Breast epithelium (tissue), 4 donors: ENCODE data around the gene METTL24. TPM values are rescaled to one million over a fixed set of nuclear protein-coding genes. Genes with fewer than 3 reads are reported as not detected.
"Not testable (repeated sequence)": the region's sequence is repeated elsewhere in the genome, so short reads cannot be mapped to it uniquely, and the experiment has no call there.

Source experiments
- DNase-seq, 2 donors: peaks; one replicate each; pipeline ENCODE4 v3.0.0-alpha.2; 2019; ENCODE audit warnings: low spot score in 2 of 2
- H3K27ac ChIP-seq, 2 donors: fragments of 200-600 bp; sonication (generic) in 1 of 2; one replicate each; pipeline ENCODE4 v1.5.1; 2016 to 2019; ENCODE audit warnings: mild to moderate bottlenecking in 1 of 2
- H3K27me3 ChIP-seq, 2 donors: fragments of 200-600 bp; sonication (generic) in 1 of 2; one replicate each; pipeline versions ENCODE4 v1.5.1 to v1.6.0; 2017 to 2019; ENCODE audit warnings: control low read depth in 1 of 2, mild to moderate bottlenecking in 1 of 2
- H3K36me3 ChIP-seq: fragments of 200-600 bp; one replicate; pipeline ENCODE4 v1.5.1; 2019
- H3K4me1 ChIP-seq, 2 donors: fragments of 200-600 bp; sonication (generic); one replicate each; pipeline ENCODE4 v1.5.1; 2016 to 2019; ENCODE audit warnings: control low read depth in 1 of 2
- H3K4me3 ChIP-seq, 3 donors: fragments of 200-600 bp; sonication (generic); 1 replicate in 2 of 3; 2 replicates in 1 of 3; pipeline ENCODE4 v1.5.1; 2016 to 2019; ENCODE audit warnings: mild to moderate bottlenecking in 3 of 3, moderate library complexity in 2 of 3
- H3K9me3 ChIP-seq, 2 donors: fragments of 200-600 bp; sonication (generic) in 1 of 2; one replicate each; pipeline ENCODE4 v1.5.1; 2016 to 2019; ENCODE audit warnings: control low read depth in 1 of 2
- POLR2A ChIP-seq: fragments of 450-650 bp; IDR thresholded peaks from one replicate; pipeline ENCODE4 v1.6.1; 2016; ENCODE audit warnings: antibody characterized with exemption, mild to moderate bottlenecking, moderate library complexity
- POLR2AphosphoS5 ChIP-seq, 3 donors: sonication (generic); formaldehyde crosslinking; IDR thresholded peaks; one replicate each; pipeline ENCODE4 v1.6.1; 2017; ENCODE audit warnings: antibody characterized with exemption in 3 of 3
- intact Hi-C: fragments of 100-400 bp; cut with DNase I; formaldehyde crosslinking; loops from one replicate; pipeline ENCODE4 v1.15.1; 2023; ENCODE audit warnings: low total_unique reads
- total RNA-seq, 3 donors: library from RNA; depleted of rRNA; stranded (reverse); fragments of >200 nt; gene quantifications; one replicate each; pipeline ENCODE4 v1.1.0, GENCODE V29; 2016
- TF ChIP-seq, protein P1 (sequence below), 3 donors: fragments of 450-650 bp; IDR thresholded peaks; one replicate each; pipeline ENCODE4 v1.5.1; 2016 to 2017; ENCODE audit warnings: antibody characterized with exemption in 3 of 3, mild to moderate bottlenecking in 3 of 3, moderate library complexity in 3 of 3

The METTL24 gene
- total RNA-seq, 3 donors from 2014 or later: 0.96 to 6.6 (median 3.4) TPM

DNA sequence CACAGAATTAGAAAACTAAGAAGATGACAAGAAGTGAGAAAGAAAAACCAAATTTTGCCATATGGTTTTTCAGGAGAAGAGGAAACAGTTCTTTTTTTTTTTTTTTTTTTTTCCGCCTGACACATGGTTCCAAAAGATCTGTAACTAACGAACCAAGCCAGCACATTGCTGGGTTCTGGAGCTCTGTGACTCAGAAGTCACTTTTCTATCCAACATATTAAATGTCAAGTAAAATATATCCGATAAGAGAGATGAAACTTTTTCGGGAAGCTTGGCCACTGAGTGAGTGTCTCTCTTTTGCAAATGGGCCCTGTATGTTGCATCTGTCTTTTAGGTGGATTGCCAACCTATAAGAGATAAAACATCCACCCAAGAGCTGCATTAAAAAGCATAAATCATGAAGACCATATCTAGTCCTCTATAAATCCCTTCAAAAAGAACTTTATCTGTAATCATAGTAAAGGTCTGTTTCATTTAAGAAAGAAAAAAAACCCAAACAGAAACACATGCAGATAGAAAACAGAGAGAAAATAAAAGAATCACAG lies 4.6 kb downstream of the METTL24 start:
- no peaks in the 10 kb centered on the region for H3K36me3 ChIP-seq
- H3K27me3 ChIP-seq: peaks cover 0 to 8% of the 10 kb centered on the region in 2 donors
- intact Hi-C loops: no loop called here
- no peaks in the 10 kb centered on the region for H3K4me1 ChIP-seq
- H3K4me3 ChIP-seq: no peak overlapping the region
- TF ChIP-seq POLR2AphosphoS5 (IDR thresholded peaks at IDR 0.05) (no peak), POLR2A (no peak)
- TF ChIP-seq, protein P1, sequence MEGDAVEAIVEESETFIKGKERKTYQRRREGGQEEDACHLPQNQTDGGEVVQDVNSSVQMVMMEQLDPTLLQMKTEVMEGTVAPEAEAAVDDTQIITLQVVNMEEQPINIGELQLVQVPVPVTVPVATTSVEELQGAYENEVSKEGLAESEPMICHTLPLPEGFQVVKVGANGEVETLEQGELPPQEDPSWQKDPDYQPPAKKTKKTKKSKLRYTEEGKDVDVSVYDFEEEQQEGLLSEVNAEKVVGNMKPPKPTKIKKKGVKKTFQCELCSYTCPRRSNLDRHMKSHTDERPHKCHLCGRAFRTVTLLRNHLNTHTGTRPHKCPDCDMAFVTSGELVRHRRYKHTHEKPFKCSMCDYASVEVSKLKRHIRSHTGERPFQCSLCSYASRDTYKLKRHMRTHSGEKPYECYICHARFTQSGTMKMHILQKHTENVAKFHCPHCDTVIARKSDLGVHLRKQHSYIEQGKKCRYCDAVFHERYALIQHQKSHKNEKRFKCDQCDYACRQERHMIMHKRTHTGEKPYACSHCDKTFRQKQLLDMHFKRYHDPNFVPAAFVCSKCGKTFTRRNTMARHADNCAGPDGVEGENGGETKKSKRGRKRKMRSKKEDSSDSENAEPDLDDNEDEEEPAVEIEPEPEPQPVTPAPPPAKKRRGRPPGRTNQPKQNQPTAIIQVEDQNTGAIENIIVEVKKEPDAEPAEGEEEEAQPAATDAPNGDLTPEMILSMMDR (IDR thresholded peaks at IDR 0.05): no peak
- no peak for DNase-seq
- no peak overlapping the region for H3K27ac ChIP-seq
- H3K9me3 ChIP-seq: no peaks in the 10 kb centered on the region

DNA sequence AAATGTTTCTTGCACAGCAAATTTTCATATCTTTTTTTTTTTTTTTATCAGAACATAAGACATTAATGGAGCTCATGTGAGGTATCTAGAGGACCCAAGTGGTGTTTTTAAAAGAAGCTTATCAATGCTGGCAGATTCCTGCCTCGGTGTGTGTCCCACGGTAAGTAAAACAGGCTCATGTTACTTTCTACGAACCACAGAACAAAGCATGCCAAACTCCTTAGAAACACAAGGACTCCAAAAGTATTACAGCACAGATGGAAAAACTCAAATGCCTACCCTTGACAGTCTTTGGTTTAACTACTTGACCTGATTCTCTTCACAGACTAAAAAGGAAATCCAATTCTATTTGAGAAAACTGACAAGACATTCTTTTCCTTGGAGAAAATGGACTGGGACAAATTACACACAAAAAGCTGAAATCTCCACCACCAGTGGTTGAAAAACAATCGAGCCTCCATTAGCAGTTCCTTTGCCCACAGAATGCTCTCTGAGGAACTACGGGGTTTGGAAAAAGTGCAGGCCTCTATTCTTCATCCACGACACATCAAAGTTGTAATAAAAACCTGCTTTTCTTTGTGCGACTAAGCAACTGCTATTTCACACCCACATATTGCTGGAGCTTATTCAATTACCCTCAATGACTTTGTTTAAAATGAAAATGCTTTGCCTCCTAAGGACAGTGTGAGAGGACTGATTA lies 5.4 kb downstream of the METTL24 start:
- Histone ChIP-seq H3K4me1 (no peaks in the 10 kb centered on the region), H3K9me3 (no peaks in the 10 kb centered on the region), H3K36me3 (no peaks in the 10 kb centered on the region), H3K4me3 (no peak overlapping the region), H3K27me3 (peaks cover 0 to 8% of the 10 kb centered on the region in 2 donors), H3K27ac (peak overlapping the region in 1 of 2 donors; percentile 44)
- intact Hi-C loops: no loop called here
- TF ChIP-seq POLR2AphosphoS5 (IDR thresholded peaks at IDR 0.05) (no peak), POLR2A (no peak)
- TF ChIP-seq, protein P1 (IDR thresholded peaks at IDR 0.05): no peak
- no peak for DNase-seq

DNA sequence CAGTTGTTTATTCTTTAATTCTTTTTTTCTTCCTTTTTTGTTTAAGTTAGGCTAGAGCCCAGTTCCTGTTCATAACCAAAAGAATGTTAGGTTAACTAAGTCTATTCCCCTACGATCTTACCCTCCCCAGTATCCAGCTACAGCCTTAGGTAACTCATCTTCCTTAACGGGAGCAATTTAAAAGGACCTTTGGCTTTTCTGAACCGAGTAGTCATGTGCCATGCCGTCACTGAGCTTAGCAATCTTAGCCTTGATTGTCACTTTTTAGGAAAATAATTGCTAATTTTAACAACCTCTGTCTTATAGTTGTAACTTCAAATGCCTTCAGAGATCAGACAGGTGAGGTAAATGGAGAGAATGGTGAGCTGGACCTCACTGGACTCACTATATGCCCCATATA lies 6.2 kb downstream of the METTL24 start:
- Histone ChIP-seq H3K27ac (peak overlapping the region in 1 of 2 donors; percentile 26), H3K9me3 (no peaks in the 10 kb centered on the region), H3K4me1 (no peaks in the 10 kb centered on the region), H3K36me3 (no peaks in the 10 kb centered on the region), H3K27me3 (peaks cover 0 to 4% of the 10 kb centered on the region in 2 donors), H3K4me3 (no peak overlapping the region)
- DNase-seq: no peak
- TF ChIP-seq, protein P1 (IDR thresholded peaks at IDR 0.05): no peak
- TF ChIP-seq POLR2AphosphoS5 (IDR thresholded peaks at IDR 0.05) (no peak), POLR2A (no peak)
- intact Hi-C loops: no loop called here

DNA sequence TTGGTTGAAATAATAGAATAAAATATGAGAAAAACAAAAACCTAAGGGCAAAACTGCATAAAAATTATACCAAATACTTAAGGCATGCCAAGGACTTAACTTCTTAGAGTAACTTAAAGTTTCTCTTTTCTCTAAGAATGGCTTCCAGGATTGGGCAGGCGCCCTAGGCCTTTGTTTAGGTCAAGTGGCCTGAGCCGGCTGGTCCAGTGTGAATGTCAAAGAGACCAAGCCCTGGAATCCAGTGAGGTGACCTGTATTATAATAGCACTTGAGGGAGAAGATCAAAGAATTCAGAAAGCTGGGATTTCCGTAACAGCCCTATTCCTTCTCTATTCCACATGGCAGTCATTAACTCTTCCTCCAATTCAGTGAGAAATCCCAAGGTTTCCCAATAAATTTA lies 6.6 kb downstream of the METTL24 start:
- intact Hi-C loops: no loop called here
- TF ChIP-seq POLR2AphosphoS5 (IDR thresholded peaks at IDR 0.05): no peak
- no peak for TF ChIP-seq POLR2A
- TF ChIP-seq, protein P1 (IDR thresholded peaks at IDR 0.05): no peak
- Histone ChIP-seq H3K9me3 (no peaks in the 10 kb centered on the region), H3K4me3 (no peak overlapping the region), H3K36me3 (no peaks in the 10 kb centered on the region), H3K27ac (no peak overlapping the region), H3K4me1 (no peaks in the 10 kb centered on the region), H3K27me3 (no peaks in the 10 kb centered on the region)
- DNase-seq: no peak

DNA sequence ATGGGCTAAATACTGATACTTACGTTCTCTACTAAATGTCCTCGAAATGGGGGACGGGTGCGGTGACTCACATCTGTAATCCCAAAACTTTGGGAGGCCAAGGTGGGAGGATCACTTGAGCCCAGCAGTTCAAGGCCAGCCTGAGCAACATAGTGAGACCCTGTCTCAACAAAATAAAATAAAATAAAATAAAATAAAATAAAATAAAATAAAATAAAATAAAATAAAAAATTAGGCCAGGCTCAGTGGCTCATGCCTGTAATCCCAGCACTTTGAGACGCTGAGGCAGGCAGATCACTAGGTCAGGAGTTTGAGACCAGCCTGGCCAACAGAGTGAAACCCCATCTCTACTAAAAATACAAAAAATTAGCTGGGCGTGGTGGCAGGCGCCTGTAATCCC lies 7.6 kb downstream of the METTL24 start:
- H3K27me3 ChIP-seq, H3K36me3 ChIP-seq, H3K4me1 ChIP-seq, H3K9me3 ChIP-seq, DNase-seq, H3K4me3 ChIP-seq, H3K27ac ChIP-seq, intact Hi-C loops: not testable (repeated sequence)
